Stimulated activated CD8-positive, alpha-beta memory T cell treated with anti-CD3 and anti-CD28 coated beads, Interleukin-12 subunit alpha, Interleukin-12 subunit beta, amount 100 ng/mL, for 4 hours (primary cell): ENCODE results near the gene ITGB1BP1.

Source experiments
- DNase-seq: peaks from one replicate; pipeline ENCODE4 v3.0.0-alpha.2; 2020; ENCODE audit warnings: low read depth

ITGB1BP1 gene

GRCh38 chr2:9377461-9378097 is 45.7 kb downstream of the ITGB1BP1 start:
- DNase-seq, result no peak

- no peak for DNase-seq
Observed at GRCh38 chr2:9375857-9376428, 47.4 kb downstream of the ITGB1BP1 start.

GRCh38 chr2:9374071-9374730 is 49.1 kb downstream of the ITGB1BP1 start:
- no peak for DNase-seq

- DNase-seq, result no peak
Observed at GRCh38 chr2:9373476-9373875, 49.9 kb downstream of the ITGB1BP1 start.

- DNase-seq, result no peak
Observed at GRCh38 chr2:9373047-9373446, 50.3 kb downstream of the ITGB1BP1 start.

- no peak for DNase-seq
Observed at GRCh38 chr2:9370746-9371145, 52.6 kb downstream of the ITGB1BP1 start.

- DNase-seq, result no peak
Observed at GRCh38 chr2:9366026-9366425, 57.3 kb downstream of the ITGB1BP1 start.

GRCh38 chr2:9365498-9366019 is 57.8 kb downstream of the ITGB1BP1 start:
- no peak for DNase-seq

- DNase-seq, result no peak
Observed at GRCh38 chr2:9364791-9365497, 58.4 kb downstream of the ITGB1BP1 start.

- DNase-seq, result no peak
Observed at GRCh38 chr2:9364373-9364772, 59.0 kb downstream of the ITGB1BP1 start.

- DNase-seq, result no peak
Observed at GRCh38 chr2:9360701-9361100, 62.6 kb downstream of the ITGB1BP1 start.

- DNase-seq, result no peak
Observed at GRCh38 chr2:9360110-9360509, 63.2 kb downstream of the ITGB1BP1 start.

GRCh38 chr2:9359463-9359862 is 63.9 kb downstream of the ITGB1BP1 start:
- no peak for DNase-seq

GRCh38 chr2:9358846-9359245 is 64.5 kb downstream of the ITGB1BP1 start:
- DNase-seq, result no peak

GRCh38 chr2:9356261-9356660 is 67.1 kb downstream of the ITGB1BP1 start:
- DNase-seq, result no peak

- DNase-seq, result no peak
Observed at GRCh38 chr2:9355716-9356115, 67.6 kb downstream of the ITGB1BP1 start.

GRCh38 chr2:9355270-9355669 is 68.1 kb downstream of the ITGB1BP1 start:
- no peak for DNase-seq

- no peak for DNase-seq
Observed at GRCh38 chr2:9354318-9354717, 69.0 kb downstream of the ITGB1BP1 start.
